Activated CD4-positive, alpha-beta T cell treated with anti-CD3 and anti-CD28 coated beads for 36 hours (primary cell): ENCODE data around the gene NSF. TPM values are rescaled to one million over a fixed set of nuclear protein-coding genes. Genes with fewer than 3 reads are reported as not detected.

Experiments
- ATAC-seq: fragments of 200-7000 bp; cut with Tn5 transposase; one replicate; pipeline ENCODE4 v1.10.0; 2021; ENCODE audit warnings: mild to moderate bottlenecking, moderate library complexity
- CTCF ChIA-PET: fragments of 350-600 bp; sonication (Branson Sonifier 250); formaldehyde crosslinking; loops from one replicate; lab custom pipeline; 2021; ENCODE audit warnings: antibody characterized with exemption; lab: Charles Lee
- POLR2A ChIA-PET: fragments of 350-600 bp; sonication (Branson Sonifier 250); formaldehyde crosslinking; loops from one replicate; lab custom pipeline; 2021; ENCODE audit warnings: antibody characterized with exemption, inconsistent platforms; lab: Charles Lee
- DNase-seq: peaks from one replicate; pipeline ENCODE4 v3.0.0-alpha.2; 2020
- H3K27ac Mint-ChIP-seq: one replicate; pipeline ENCODE4 v1.8.0; 2021; ENCODE audit warnings: mixed read lengths
- H3K27me3 Mint-ChIP-seq: one replicate; pipeline ENCODE4 v1.8.0; 2021; ENCODE audit warnings: mixed read lengths
- H3K36me3 Mint-ChIP-seq: one replicate; pipeline ENCODE4 v1.8.0; 2021; ENCODE audit warnings: low read depth, mixed read lengths
- H3K4me1 Mint-ChIP-seq: one replicate; pipeline ENCODE4 v1.8.0; 2021; ENCODE audit warnings: mixed read lengths
- H3K4me3 Mint-ChIP-seq: one replicate; pipeline ENCODE4 v1.8.0; 2021; ENCODE audit warnings: mild to moderate bottlenecking, moderate library complexity, mixed read lengths
- H3K9me3 Mint-ChIP-seq: one replicate; pipeline ENCODE4 v1.8.0; 2021; ENCODE audit warnings: low read depth, mixed read lengths
- intact Hi-C, 2 experiments: fragments of 100-400 bp; cut with DNase I in 1 of 2; cut with micrococcal nuclease in 1 of 2; formaldehyde crosslinking; loops; one replicate each; pipeline versions ENCODE4 v1.14.2 to v1.15.1; 2022 to 2024; cut with DNase I, micrococcal nuclease
- total RNA-seq, 2 experiments: library from RNA; stranded (reverse); gene quantifications; one replicate each; pipeline ENCODE4 v1.2.3, GENCODE V29; 2021

The NSF gene
- total RNA-seq, 2 experiments from 2014 or later: 27.5 to 31.0 TPM

DNA sequence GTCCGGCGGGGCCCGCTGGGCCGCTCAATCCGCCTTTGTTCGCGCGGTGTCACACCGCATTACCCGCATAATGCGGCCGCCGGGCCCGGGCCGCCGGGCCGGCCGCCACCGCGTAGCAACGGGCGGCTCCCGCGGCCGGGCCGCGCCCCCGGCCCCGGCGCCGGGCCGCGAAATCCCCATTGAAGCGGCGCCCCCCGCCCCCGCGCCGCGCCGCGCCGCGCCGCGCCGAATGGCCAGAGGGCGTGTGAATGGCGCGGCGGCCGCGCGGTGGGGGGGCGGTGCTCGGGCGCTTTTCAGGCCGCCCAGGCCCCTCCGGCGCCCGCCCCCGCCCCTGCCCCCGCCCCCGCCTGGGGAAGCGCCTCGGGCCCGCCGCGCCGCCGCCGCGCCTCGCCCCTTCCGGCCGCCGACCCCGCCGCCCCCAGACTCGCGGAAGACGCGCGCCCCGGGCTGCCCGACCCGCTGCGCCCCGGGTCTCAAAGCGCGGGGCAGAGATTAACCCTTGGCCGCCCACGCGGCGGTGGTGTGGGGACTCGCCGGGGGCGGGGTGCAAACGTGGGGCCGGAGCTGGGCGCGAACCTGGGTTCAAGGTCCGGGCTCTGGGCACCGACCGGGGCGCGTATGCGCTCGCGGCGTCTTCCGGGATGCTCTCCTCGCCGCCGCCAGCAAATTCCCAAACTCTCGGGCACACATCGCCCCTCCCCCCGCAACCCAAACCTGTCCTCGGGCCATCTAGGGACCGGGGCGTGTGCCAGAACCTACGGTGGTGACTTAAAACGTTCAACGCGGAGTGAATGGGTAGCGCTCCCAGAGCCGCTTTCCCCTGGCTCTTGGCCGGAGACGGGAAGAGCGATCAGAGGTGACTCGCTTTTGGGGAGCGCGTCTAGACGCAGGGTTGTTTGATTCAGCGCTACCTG lies 181.3 kb downstream of the NSF start:
- no peaks in the 10 kb centered on the region for H3K9me3 Mint-ChIP-seq
- peak; percentile 41 for DNase-seq
- ATAC-seq: peak; percentile 20
- H3K4me1 Mint-ChIP-seq: peaks cover 5% of the 10 kb centered on the region
- CTCF ChIA-PET: interaction anchor here (1.0 kb wide), 1 partner anchor 31 kb away, joined by 3 read pairs; no protein-coding TSS in a partner anchor
- POLR2A ChIA-PET: no interaction called here
- H3K27me3 Mint-ChIP-seq: peaks cover 20% of the 10 kb centered on the region
- no peaks in the 10 kb centered on the region for H3K36me3 Mint-ChIP-seq
- peak overlapping the region; percentile 68 for H3K4me3 Mint-ChIP-seq
- no peak overlapping the region for H3K27ac Mint-ChIP-seq
- intact Hi-C loops: loop anchor here in 1 of 2 experiments (5.0 kb wide), 1 partner anchor 50 kb away; no protein-coding TSS in a partner anchor

DNA sequence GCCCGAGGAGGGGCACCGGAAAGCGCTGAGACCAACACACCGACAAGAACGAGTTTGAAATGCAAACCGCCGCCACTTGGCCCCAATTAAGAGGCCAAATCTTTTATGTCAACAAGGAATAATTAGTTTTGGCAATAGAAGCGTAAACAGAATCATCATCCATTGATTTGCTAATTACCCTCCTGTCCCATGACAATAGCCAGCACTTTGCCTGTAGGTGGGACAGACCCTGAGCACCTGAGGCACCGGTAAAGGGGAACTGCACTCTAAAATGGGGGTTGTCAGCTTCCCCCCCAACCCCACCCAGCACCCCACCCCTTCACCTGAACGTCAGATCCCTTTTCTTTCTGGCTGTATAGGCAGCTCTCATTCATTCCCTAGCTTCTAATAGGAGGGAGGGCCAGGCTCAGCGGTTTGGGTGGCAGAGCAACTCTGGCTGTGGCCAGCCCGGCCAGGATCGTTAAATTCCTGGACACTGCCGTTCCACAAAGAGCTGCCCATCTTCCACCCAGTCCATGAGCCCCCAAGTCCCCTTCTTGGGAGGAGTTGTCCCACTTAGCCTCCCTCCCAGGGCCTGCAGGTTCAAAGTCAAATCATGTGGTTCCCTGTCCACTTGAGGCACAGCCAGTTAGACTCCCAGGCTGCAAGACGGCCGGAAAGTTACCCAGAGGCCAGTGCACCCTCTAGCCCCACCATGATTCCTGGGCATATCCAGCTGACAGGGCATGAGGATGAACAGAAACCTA lies 182.2 kb downstream of the NSF start:
- H3K9me3 Mint-ChIP-seq: no peaks in the 10 kb centered on the region
- ATAC-seq (no peak), DNase-seq (no peak)
- intact Hi-C loops: loop anchor here in 1 of 2 experiments (5.0 kb wide), 1 partner anchor 50 kb away; no protein-coding TSS in a partner anchor
- peaks cover 20% of the 10 kb centered on the region for H3K27me3 Mint-ChIP-seq
- POLR2A ChIA-PET: no interaction called here
- peak overlapping the region; percentile 68 for H3K4me3 Mint-ChIP-seq
- CTCF ChIA-PET: interaction anchor here (0.6 to 1.1 kb wide), 2 partner anchors 63 to 220 kb away, joined by 3 to 4 read pairs; no protein-coding TSS in a partner anchor
- no peak overlapping the region for H3K27ac Mint-ChIP-seq
- peaks cover 5% of the 10 kb centered on the region for H3K4me1 Mint-ChIP-seq
- no peaks in the 10 kb centered on the region for H3K36me3 Mint-ChIP-seq

DNA sequence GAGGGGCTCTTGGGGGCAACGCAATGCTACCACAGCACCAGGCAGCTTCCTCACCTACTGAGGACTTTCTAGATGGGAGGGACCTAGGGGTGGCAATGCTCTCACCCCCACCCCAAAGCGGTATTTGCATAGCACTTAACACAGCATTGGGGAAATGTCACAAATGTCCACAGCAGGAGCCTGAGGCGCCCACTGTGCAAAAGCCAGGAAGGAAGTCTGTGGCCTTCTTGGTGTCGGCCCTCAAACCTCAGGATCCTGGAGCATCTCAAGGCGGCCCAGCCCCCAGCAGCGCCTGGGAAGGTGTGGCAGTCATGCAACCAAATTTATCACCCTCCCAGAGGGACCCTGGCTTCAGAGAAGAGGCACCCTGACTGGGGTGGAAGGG lies 182.7 kb downstream of the NSF start:
- CTCF ChIA-PET: interaction anchor here (0.6 to 1.1 kb wide), 2 partner anchors 63 to 219 kb away, joined by 3 to 4 read pairs; no protein-coding TSS in a partner anchor
- peaks cover 20% of the 10 kb centered on the region for H3K27me3 Mint-ChIP-seq
- H3K27ac Mint-ChIP-seq: no peak overlapping the region
- H3K9me3 Mint-ChIP-seq: no peaks in the 10 kb centered on the region
- DNase-seq: no peak
- ATAC-seq: no peak
- intact Hi-C loops: loop anchor here in 1 of 2 experiments (5.0 kb wide), 1 partner anchor 49 kb away; no protein-coding TSS in a partner anchor
- H3K36me3 Mint-ChIP-seq: no peaks in the 10 kb centered on the region
- POLR2A ChIA-PET: no interaction called here
- no peak overlapping the region for H3K4me3 Mint-ChIP-seq
- H3K4me1 Mint-ChIP-seq: peaks cover 5% of the 10 kb centered on the region

DNA sequence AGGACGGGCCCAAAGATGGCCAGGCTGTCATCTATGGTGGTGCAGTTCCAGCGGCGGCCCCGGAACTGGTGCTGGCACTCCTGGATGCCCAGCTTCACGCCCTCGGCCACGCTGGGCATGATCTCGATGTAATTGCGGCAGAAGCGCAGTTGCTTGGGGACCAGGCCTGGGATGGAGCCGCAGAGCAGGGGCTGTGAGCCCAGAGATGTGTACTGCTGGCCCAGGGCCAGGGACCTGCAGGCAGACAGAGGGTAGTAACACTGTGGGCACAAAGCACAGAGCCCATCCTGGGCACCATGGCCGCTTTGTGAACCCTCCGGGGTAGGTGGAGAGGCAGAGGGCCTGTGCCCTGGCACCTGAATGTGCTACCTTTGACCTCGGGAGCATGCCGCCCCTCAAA lies 183.2 kb downstream of the NSF start:
- Mint-ChIP-seq H3K27ac (no peak overlapping the region), H3K9me3 (no peaks in the 10 kb centered on the region), H3K36me3 (no peaks in the 10 kb centered on the region), H3K4me3 (no peak overlapping the region), H3K4me1 (peaks cover 5% of the 10 kb centered on the region), H3K27me3 (peaks cover 20% of the 10 kb centered on the region)
- intact Hi-C loops: loop anchor here in 1 of 2 experiments (5.0 kb wide), 1 partner anchor 49 kb away; no protein-coding TSS in a partner anchor
- POLR2A ChIA-PET: no interaction called here
- CTCF ChIA-PET: interaction anchor here (0.6 to 1.1 kb wide), 2 partner anchors 62 to 311 kb away, joined by 3 to 4 read pairs; no protein-coding TSS in a partner anchor
- DNase-seq: no peak
- ATAC-seq: no peak

DNA sequence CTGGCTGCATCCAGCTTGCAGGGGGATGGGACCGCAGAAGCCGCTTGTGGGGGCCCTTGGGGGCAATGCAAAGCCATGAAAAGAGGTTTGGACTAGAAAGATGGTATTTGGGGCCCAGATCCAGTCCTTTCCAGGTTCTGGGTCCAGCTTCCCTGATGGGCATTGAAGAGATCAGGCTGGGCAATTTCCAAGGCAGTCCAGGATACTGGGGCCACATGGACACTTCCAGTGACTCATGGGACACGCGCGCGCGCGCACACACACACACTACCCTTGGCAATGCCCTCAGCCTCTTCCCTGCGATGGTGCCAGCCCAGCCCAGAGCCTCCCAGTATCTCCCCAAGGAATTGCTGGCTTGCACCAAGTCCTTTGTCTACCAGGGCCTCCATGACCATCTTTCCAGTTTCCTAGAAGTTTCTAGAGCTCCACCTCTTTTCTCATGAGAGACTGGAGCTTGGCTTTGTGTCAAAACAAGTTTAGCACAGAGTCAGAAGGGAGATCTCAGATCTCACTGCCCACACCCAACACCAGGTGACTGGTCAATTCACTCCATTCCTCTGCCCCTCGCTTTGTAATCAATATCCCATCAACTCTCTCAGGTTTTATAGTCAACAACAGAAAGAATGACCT lies 183.8 kb downstream of the NSF start:
- no peak overlapping the region for H3K4me3 Mint-ChIP-seq
- no peak for ATAC-seq
- intact Hi-C loops: loop anchor here in 1 of 2 experiments (5.0 kb wide), 1 partner anchor 48 kb away; no protein-coding TSS in a partner anchor
- H3K4me1 Mint-ChIP-seq: peaks cover 5% of the 10 kb centered on the region
- ChIA-PET CTCF (interaction anchor here (0.6 to 1.1 kb wide), 2 partner anchors 62 to 311 kb away, joined by 3 to 4 read pairs; no protein-coding TSS in a partner anchor), POLR2A (no interaction called here)
- H3K27ac Mint-ChIP-seq: no peak overlapping the region
- H3K9me3 Mint-ChIP-seq: no peaks in the 10 kb centered on the region
- peaks cover 20% of the 10 kb centered on the region for H3K27me3 Mint-ChIP-seq
- no peak for DNase-seq
- H3K36me3 Mint-ChIP-seq: no peaks in the 10 kb centered on the region

GRCh38 chr17:46776298-46777005 lies 186.0 kb downstream of the NSF start:
- no peaks in the 10 kb centered on the region for H3K36me3 Mint-ChIP-seq
- ChIA-PET POLR2A (no interaction called here), CTCF (no interaction called here)
- intact Hi-C loops: loop anchor here in 1 of 2 experiments (5.0 kb wide), 1 partner anchor 36 kb away; no protein-coding TSS in a partner anchor
- no peak overlapping the region for H3K27ac Mint-ChIP-seq
- H3K4me3 Mint-ChIP-seq: no peak overlapping the region
- DNase-seq (no peak), ATAC-seq (no peak)
- no peaks in the 10 kb centered on the region for H3K4me1 Mint-ChIP-seq
- peaks cover 10% of the 10 kb centered on the region for H3K27me3 Mint-ChIP-seq
- no peaks in the 10 kb centered on the region for H3K9me3 Mint-ChIP-seq

- ATAC-seq: no peak
- H3K27me3 Mint-ChIP-seq: no peaks in the 10 kb centered on the region
- no peaks in the 10 kb centered on the region for H3K4me1 Mint-ChIP-seq
- no peak for DNase-seq
- ChIA-PET POLR2A (no interaction called here), CTCF (interaction anchor here (0.5 to 0.8 kb wide), 2 partner anchors 28 to 710 kb away, joined by 3 to 5 read pairs; no protein-coding TSS in a partner anchor)
- H3K4me3 Mint-ChIP-seq: no peak overlapping the region
- no peak overlapping the region for H3K27ac Mint-ChIP-seq
- intact Hi-C loops: loop anchor here in 1 of 2 experiments (5.0 kb wide), 1 partner anchor 34 kb away; no protein-coding TSS in a partner anchor
- no peaks in the 10 kb centered on the region for H3K9me3 Mint-ChIP-seq
- no peaks in the 10 kb centered on the region for H3K36me3 Mint-ChIP-seq
Observed at GRCh38 chr17:46777943-46778915, 187.8 kb downstream of the NSF start.

GRCh38 chr17:46780003-46780373 lies 189.5 kb downstream of the NSF start:
- CTCF ChIA-PET: no interaction called here
- ATAC-seq (no peak), DNase-seq (no peak)
- no peak overlapping the region for H3K4me3 Mint-ChIP-seq
- intact Hi-C loops: no loop called here
- H3K27ac Mint-ChIP-seq: no peak overlapping the region
- no peaks in the 10 kb centered on the region for H3K36me3 Mint-ChIP-seq
- POLR2A ChIA-PET: no interaction called here
- no peaks in the 10 kb centered on the region for H3K9me3 Mint-ChIP-seq
- H3K4me1 Mint-ChIP-seq: no peaks in the 10 kb centered on the region
- H3K27me3 Mint-ChIP-seq: no peaks in the 10 kb centered on the region

DNA sequence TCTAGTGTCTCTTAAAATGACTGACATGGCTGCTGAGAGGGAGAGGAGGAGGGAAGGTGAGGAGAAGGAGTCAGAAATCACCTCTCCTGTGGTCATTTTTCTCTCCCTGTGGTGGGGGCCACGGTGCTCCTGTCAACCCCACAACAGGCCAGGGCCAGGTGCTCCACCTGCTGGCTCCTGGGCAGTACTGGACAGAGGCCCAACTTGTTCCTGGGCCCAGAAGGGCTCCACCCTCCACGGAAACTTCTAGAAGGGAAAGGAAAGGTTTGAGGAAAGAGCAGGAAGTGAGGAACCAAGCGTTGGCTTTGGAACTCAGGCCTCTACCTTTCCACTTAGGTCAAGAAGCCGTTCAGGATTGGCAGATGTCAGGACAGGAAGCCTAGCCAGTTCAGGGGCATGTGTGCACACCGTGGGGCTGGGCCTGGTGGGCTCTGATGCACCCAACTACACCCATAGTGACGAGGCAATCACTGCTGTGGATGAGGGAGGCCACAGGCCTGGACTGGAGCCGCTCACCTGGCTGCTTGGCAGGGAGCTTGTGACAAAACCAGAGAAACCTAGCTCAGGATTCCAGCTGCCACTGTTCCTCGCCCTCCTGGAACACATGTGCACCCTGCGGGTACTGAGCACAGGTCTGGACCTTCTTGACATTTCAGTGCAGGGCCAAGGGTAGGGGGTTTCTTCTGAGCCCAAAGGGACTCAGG lies 191.9 kb downstream of the NSF start:
- peak; percentile 53 for DNase-seq
- no peak overlapping the region for H3K4me3 Mint-ChIP-seq
- H3K27ac Mint-ChIP-seq: no peak overlapping the region
- H3K9me3 Mint-ChIP-seq: no peaks in the 10 kb centered on the region
- intact Hi-C loops: no loop called here
- peak; percentile 65 for ATAC-seq
- no peaks in the 10 kb centered on the region for H3K4me1 Mint-ChIP-seq
- ChIA-PET CTCF (interaction anchor here (1.2 to 1.7 kb wide), 2 partner anchors 53 to 110 kb away, joined by 4 to 5 read pairs; no protein-coding TSS in a partner anchor), POLR2A (no interaction called here)
- H3K36me3 Mint-ChIP-seq: no peaks in the 10 kb centered on the region
- no peaks in the 10 kb centered on the region for H3K27me3 Mint-ChIP-seq
